SK-N-MC (cell line): ENCODE data around the gene SLC4A1.

ENCODE experiments used
- EZH2 ChIP-seq: fragments of 200-600 bp; sonication (generic); IDR thresholded peaks from one replicate; pipeline ENCODE4 v1.6.1; 2017; ENCODE audit warnings: antibody characterized with exemption
- FOXP2 ChIP-seq: optimal IDR thresholded peaks from 2 replicates; pipeline ENCODE3; 2011; ENCODE audit warnings: mild to moderate bottlenecking, moderate library complexity; ENCODE audit not compliant: insufficient read depth; ENCODE audit errors: extremely low read length, control extremely low read depth
- POLR2AphosphoS5 ChIP-seq: IDR thresholded peaks from 2 replicates; pipeline ENCODE4 v1.6.1; 2012; ENCODE audit warnings: mild to moderate bottlenecking, low read depth, low read length, borderline replicate concordance

DNA sequence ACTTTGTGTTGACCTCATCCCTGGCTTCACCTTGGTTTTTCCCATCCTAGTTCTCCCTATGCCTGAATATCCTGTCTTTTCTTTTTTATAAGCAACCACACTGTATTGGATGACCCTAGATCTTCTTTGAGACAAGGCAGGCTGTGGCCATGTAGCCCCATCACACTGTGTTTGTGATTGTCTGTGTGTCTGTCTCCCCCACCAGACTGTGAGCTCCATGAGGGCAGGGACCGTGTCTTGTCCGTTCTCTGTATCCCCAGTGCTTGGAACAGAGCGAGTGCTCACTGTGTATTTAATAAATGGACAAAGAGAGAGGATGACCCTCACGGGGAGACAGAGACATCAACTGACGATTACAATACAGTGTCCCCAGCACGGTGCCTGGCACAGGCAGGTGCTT, 49.6 kb upstream of the SLC4A1 start:
- TF ChIP-seq EZH2 (no peak), POLR2AphosphoS5 (no peak), FOXP2 (no peak)
